MV-4-11 (cell line): ENCODE data around the gene BAZ1A.
"Not testable (repeated sequence)": the region's sequence is repeated elsewhere in the genome, so short reads cannot be mapped to it uniquely, and the experiment has no call there.

ENCODE experiments used
- DNase-seq: peaks from one replicate; lab custom pipeline; 2025; lab: John Stamatoyannopoulos, UW

BAZ1A gene

DNA sequence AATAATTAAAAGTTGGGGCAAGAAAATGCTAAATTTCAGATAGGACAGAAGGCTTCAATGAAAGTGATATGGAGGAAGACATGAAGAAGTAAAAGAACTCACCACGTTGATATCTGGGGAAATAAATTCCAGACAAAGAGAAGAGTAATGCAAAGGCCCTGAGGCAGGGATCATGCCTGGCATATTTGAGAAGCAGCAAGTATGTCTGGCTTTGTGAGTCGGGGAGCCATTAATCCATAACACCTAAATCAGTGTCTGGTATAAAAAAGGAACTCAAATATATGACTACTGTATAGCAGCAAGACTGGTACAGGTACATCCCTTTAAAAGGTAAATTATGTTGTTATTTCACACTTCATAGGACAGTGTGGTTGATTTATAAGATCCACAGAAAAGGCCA lies 16.4 kb downstream of the BAZ1A start:
- DNase-seq: no peak

- peak; percentile 83 for DNase-seq
These were observed 17.3 kb downstream of the BAZ1A start for GRCh38 chr14:34857689-34858449.

GRCh38 chr14:34853041-34853440 lies 22.1 kb downstream of the BAZ1A start:
- no peak for DNase-seq

GRCh38 chr14:34851395-34851794 lies 23.8 kb downstream of the BAZ1A start:
- peak; percentile 20 for DNase-seq

DNA sequence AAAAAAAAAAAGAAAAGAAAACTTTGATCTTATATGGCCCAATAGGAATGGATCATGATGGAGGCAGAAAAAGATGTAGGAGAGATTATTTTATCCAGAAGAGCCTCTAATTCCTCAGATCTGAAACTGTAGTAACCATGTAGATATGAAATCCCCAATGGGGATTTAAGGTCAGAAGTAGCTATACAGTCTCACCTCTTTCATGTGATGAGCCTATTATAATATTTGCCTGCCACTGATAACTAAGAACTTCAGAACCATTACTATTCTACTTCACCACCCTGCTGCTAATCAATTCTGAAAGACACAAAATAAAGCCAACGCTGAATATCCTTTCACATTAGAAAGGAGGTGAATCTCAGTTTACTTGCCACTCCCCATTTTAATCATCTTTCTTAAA lies 29.3 kb downstream of the BAZ1A start:
- no peak for DNase-seq

DNA sequence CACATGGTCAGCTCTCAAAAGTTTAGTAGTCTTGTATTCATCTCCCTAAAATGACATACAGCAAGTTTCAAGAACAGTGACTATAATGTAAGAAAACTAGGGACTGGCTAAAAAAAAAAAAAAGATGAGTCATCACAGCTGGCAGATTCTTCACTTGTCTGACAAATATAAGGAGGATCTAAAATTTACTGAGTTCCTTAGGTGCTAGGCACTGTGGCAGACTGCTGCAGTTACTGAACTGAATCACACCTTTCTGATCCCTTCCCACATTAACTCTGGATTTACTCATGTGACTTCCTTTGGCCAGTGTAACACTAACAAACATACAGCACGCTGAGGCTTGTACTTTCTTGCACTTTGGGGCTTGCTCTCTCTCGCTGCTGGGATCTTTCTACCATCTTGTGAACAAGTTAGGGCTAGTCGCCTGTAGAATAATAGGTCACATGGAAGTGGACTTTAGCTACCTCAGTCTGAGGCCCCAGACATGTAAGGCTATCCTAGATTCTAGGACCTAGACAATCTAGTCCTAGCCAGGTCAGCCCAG lies 32.1 kb downstream of the BAZ1A start:
- peak; percentile 74 for DNase-seq

- no peak for DNase-seq
These were observed 37.3 kb downstream of the BAZ1A start for GRCh38 chr14:34837801-34838322.

GRCh38 chr14:34835312-34835711 lies 39.8 kb downstream of the BAZ1A start:
- DNase-seq: peak; percentile 40

- peak; percentile 61 for DNase-seq
These were observed 41.3 kb downstream of the BAZ1A start for GRCh38 chr14:34833549-34834523.

GRCh38 chr14:34826661-34827060 lies 48.5 kb downstream of the BAZ1A start:
- DNase-seq: no peak

DNA sequence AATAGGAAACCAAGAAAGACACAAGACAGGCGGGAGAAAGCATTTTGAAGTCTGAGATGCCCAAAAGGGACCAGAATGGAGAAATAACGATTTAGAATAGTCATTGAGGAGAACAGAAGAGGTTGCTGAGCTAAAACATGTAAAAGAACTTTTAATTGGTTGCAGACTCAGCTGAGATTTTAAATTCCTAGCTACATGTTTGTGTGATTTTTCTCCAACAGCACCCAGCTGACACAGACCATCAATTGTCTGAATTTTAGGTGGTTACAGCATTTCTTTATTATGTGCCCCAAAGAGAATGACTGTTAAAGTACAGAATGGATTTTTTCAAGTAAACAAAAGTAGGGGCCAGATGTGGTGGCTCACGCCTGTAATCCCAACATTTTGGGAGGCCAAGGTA lies 50.3 kb downstream of the BAZ1A start:
- DNase-seq: no peak

- no peak for DNase-seq
These were observed 50.9 kb downstream of the BAZ1A start for GRCh38 chr14:34824256-34824655.

GRCh38 chr14:34817768-34818167 lies 57.4 kb downstream of the BAZ1A start:
- DNase-seq: no peak

GRCh38 chr14:34810028-34810427 lies 65.1 kb downstream of the BAZ1A start:
- no peak for DNase-seq

DNA sequence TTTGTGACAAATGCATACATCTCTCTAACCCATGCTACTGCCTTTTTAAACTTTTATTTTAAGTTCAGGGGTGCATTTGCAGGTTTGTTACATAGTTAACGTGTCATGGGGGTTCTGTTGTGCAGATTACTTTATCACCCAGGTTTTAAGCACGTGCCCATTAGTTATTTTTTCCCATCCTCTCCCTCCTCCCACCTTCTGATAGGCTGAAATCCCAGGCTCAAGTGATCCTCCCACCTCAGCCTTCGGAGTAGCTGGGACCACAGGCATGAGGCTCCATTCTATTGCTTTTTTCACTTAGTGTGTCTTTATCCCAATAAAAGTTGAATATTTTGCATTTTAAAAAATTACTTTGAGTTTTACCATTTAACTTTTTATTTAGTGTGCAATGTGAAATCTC lies 68.9 kb downstream of the BAZ1A start:
- DNase-seq: no peak

DNA sequence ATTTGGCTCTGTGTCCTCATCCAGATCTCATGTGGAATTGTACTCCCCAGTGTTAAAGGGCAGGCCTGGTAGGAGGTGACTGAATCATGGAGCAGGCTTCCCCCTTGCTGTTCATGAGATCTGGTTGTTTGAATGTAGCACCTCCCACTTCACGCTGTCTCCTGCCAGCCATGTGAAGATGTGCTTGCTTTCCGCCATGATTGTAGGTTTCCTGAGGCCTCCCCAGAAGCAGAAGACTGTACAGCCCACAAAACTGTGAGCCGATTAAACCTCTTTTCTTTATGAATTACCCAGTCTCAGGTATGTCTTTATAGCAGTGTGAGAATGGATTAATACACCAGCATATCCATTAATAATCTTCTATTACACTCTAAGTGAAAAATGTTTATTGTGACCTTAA lies 70.2 kb downstream of the BAZ1A start:
- no peak for DNase-seq

DNA sequence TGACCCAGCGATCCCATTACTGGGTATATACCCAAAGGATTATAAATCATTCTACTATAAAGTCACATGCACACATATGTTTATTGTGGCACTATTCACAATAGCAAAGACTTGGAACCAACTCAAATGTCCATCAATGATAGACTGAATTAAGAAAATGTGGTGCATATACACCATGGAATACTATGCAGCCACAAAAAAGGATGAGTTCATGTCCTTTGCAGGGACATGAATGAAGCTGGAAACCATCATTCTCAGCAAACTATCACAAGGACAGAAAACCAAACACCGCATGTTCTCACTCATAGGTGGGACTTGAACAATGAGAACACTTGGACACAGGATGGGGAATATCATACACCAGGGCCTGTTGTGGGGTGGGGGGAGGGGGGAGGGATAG lies 76.3 kb downstream of the BAZ1A start:
- not testable (repeated sequence) for DNase-seq

GRCh38 chr14:34797747-34798583 lies 77.2 kb downstream of the BAZ1A start:
- DNase-seq: no peak

DNA sequence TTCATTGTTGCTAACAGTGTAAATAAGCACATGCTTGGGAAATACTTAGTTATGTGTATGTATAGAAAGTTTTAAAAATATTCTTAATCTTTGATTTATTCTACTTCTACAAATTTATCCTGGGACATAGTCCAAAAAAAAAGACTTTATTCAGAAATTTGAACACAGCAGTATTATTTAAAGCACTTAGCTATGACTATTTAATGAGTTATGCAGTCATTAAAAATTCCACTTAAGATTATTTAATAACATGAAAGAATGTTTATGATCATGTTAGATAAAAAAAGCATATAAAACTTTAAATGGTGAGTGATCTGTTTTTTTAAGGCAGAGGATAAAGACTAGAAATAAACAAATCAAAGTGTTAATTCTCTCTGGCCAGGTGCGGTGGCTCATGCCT lies 78.3 kb downstream of the BAZ1A start:
- DNase-seq: no peak

DNA sequence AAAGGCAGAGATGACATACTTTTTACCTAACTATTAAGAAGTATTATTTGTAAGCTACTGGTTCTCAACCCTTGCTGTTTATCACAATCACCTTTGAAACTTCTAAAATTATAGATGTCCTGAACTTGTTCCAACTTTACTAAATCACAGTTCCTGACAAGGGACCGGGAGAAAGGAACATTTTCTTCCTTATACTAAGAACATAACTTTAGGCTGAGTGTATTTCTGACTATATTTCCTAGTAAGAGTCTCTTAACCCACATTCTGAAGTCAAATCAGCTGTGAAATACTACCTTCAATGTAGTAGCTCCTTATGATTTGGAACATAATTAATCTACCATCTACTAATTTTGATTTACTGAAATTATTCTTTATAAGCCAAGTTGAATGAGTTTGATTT lies 80.2 kb downstream of the BAZ1A start:
- DNase-seq: no peak

DNA sequence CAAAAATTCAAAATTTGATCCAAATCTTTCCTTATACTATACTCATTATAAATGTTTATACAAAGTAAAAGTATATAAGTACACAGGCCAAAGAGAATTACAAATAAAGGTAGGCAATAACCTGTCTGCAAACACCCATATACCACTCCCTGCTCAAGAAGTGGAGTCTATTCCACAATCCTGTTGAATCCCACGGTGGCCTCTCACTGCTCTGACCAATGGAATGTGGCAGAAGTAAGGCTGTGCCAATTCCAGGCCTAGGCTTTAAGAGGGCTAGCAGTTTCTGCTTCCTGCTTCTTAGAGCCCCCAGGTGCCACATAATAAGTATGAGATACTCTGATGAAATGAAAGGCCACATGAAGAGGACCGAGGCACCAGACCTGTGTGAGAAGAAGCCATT lies 80.9 kb downstream of the BAZ1A start:
- DNase-seq: no peak

DNA sequence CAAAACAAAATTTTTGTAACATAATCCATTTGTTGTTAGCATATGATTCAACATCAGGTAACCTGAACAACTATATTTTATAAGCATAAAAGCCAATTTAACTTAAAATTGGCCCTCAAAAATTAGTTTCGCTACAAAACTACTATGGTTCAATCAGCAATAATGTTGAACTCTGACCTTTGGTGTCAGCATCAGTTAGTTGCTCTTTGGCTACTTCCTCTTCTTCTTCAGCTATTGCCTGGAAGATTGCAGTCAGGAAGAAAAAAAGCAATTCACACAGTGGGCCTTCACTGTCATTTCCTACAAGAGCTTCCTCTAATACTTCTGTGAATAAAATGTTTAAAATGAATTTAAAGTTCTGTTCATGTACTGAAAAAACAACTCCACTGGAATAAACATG lies 82.6 kb downstream of the BAZ1A start:
- DNase-seq: peak; percentile 71
